Retinal pigment epithelial cell (primary cell): ENCODE results near the gene CHN1.
A peak's percentile ranks its signal among the peaks of the same experiment; 100 is the strongest.

Source experiments
- DNase-seq: peaks from one replicate; pipeline ENCODE4 v3.0.0-alpha.2; 2010; ENCODE audit warnings: low read depth
- H3K4me3 ChIP-seq: 2 replicates; pipeline ENCODE4 v1.5.1; 2011; ENCODE audit warnings: mild to moderate bottlenecking, low read length, control low read depth, moderate library complexity
- CTCF ChIP-seq: conservative IDR thresholded peaks from 2 replicates; pipeline ENCODE4 v1.5.1; 2011; ENCODE audit warnings: low read depth, low read length, control low read depth, inconsistent platforms

Gene CHN1

GRCh38 chr2:174914853-174915760 is 90.1 kb downstream of the CHN1 start:
- no peak for DNase-seq
- no peak for TF ChIP-seq CTCF
- no peak overlapping the region for H3K4me3 ChIP-seq

GRCh38 chr2:174908284-174908683 is 96.9 kb downstream of the CHN1 start:
- TF ChIP-seq CTCF: no peak
- no peak for DNase-seq

GRCh38 chr2:174903264-174903556 is 102.0 kb downstream of the CHN1 start:
- DNase-seq: no peak
- no peak overlapping the region for H3K4me3 ChIP-seq
- no peak for TF ChIP-seq CTCF

More at GRCh38 chr2:174908284-174908683, 96.9 kb downstream of the CHN1 start:
- H3K4me3 ChIP-seq: no peak overlapping the region

GRCh38 chr2:174902506-174903263 is 102.5 kb downstream of the CHN1 start:
- no peak for TF ChIP-seq CTCF
- no peak overlapping the region for H3K4me3 ChIP-seq
- peak; percentile 57 for DNase-seq

- no peak for DNase-seq
- H3K4me3 ChIP-seq: no peak overlapping the region
- no peak for TF ChIP-seq CTCF
These were observed 104.1 kb downstream of the CHN1 start for GRCh38 chr2:174901075-174901474.

- no peak for DNase-seq
- TF ChIP-seq CTCF: no peak
- no peak overlapping the region for H3K4me3 ChIP-seq
These were observed 107.9 kb downstream of the CHN1 start for GRCh38 chr2:174897286-174897685.

- TF ChIP-seq CTCF: no peak
- no peak overlapping the region for H3K4me3 ChIP-seq
- DNase-seq: no peak
These were observed 112.2 kb downstream of the CHN1 start for GRCh38 chr2:174893018-174893417.
